Lung (tissue), 4 donors: ENCODE results near the gene GLT6D1. TPM values are rescaled to one million over a fixed set of nuclear protein-coding genes. Genes with fewer than 3 reads are reported as not detected.

Experiments
- polyA plus RNA-seq, 2 donors: library from polyadenylated mRNA; stranded (reverse); fragments of 200-250 nt; gene quantifications; one replicate each; pipeline ENCODE4 v1.2.1, GENCODE V29; 2013
- total RNA-seq, 2 donors: library from RNA; depleted of rRNA in 1 of 2; stranded (reverse); fragments of >200 nt in 1 of 2; gene quantifications; one replicate each; pipeline ENCODE4 v1.2.1, GENCODE V29; 2014 to 2021
- donor health status: Bipolar disorder and iron deficiency.
- donor health status: healthy.
- donor health status: DM: yes; HTN: yes; CAD: no.

GLT6D1 gene
- total and polyA plus RNA-seq, 4 donors, result not detected

Other genes with a start within 250 kb of the GLT6D1 start
- 10 to 100 TPM; 22.9 to 29.6 TPM for gene PPP1R26, start 159.8 kb downstream of the GLT6D1 start, total RNA-seq
- gene PPP1R26, start 159.8 kb downstream of the GLT6D1 start, polyA plus RNA-seq, result 10 to 100 TPM in 1 of 2 donors, 1 to 10 TPM in 1; 9.3 to 13.6 TPM
- 10 to 100 TPM; 18.2 to 30.5 TPM for gene MRPS2, start 138.9 kb downstream of the GLT6D1 start, total RNA-seq
- gene MRPS2, start 138.9 kb downstream of the GLT6D1 start, polyA plus RNA-seq, result 10 to 100 TPM; 33.0 to 42.0 TPM
- gene LCN1, start 118.1 kb downstream of the GLT6D1 start, total RNA-seq, result not detected
- not detected for gene LCN1, start 118.1 kb downstream of the GLT6D1 start, polyA plus RNA-seq
- gene OBP2A, start 93.4 kb downstream of the GLT6D1 start, total RNA-seq, result not detected
- under 1 TPM in 1 of 2 donors, not detected in 1; 0.07 TPM for gene OBP2A, start 93.4 kb downstream of the GLT6D1 start, polyA plus RNA-seq
- gene PAEP, start 77.8 kb downstream of the GLT6D1 start, total RNA-seq, result under 1 TPM in 1 of 2 donors, not detected in 1; 0.37 TPM
- gene PAEP, start 77.8 kb downstream of the GLT6D1 start, polyA plus RNA-seq, result 1 to 10 TPM in 1 of 2 donors, under 1 TPM in 1; 0.98 to 3.0 TPM
- not detected for gene LCN9, start 23.8 kb upstream of the GLT6D1 start, total RNA-seq
- not detected for gene LCN9, start 23.8 kb upstream of the GLT6D1 start, polyA plus RNA-seq
- gene SOHLH1, start 59.9 kb upstream of the GLT6D1 start, total RNA-seq, result not detected
- not detected for gene SOHLH1, start 59.9 kb upstream of the GLT6D1 start, polyA plus RNA-seq
- under 1 TPM; 0.06 to 0.28 TPM for gene KCNT1, start 62.6 kb upstream of the GLT6D1 start, total RNA-seq
- under 1 TPM; 0.06 to 0.16 TPM for gene KCNT1, start 62.6 kb upstream of the GLT6D1 start, polyA plus RNA-seq